Stimulated activated naive CD8-positive, alpha-beta T cell treated with anti-CD3 and anti-CD28 coated beads, Interleukin-15, Interleukin-2, amounts not matched to agents 100 U/mL and 50 U/mL, for 24 hours (primary cell): Measurements from ENCODE around the gene CT45A1.
A peak's percentile ranks its signal among the peaks of the same experiment; 100 is the strongest.
"Not testable (repeated sequence)": the region's sequence is repeated elsewhere in the genome, so short reads cannot be mapped to it uniquely, and the experiment has no call there.

Experiments used
- ATAC-seq: fragments of 150-1000 bp; cut with Tn5 transposase; one replicate; pipeline ENCODE4 v1.10.0; 2021
- DNase-seq: peaks from one replicate; pipeline ENCODE4 v3.0.0; 2021

Gene CT45A1, protein sequence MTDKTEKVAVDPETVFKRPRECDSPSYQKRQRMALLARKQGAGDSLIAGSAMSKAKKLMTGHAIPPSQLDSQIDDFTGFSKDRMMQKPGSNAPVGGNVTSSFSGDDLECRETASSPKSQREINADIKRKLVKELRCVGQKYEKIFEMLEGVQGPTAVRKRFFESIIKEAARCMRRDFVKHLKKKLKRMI

DNA sequence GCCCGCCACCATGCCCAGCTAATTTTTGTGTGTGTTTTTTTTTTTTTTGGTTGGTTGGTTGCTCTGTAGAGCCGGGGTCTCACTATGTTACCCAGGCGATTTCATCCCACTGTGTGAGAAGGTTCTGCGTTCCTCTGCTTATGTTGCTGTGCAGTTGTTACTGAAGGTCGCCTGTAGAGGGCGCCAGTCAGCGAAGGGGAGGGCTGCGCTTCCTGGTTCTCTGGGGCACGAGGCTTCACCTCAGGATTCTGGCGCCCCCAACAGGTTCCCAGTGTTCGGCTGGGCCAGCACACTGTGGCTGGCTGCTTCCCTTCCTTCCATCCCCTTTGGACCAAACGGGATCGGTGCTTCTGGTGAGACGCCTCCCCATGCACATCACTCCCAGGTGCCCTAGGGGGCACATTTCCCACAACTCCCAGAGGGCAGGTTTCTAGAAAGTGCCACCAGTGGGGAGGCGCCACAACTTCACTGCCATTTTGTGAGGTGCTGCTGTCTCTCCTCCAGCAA lies at the start of gene CT45A1:
CT45A1 (plus strand) TSS at position 457 of the 507 bp plus-strand sequence. CDS start 5,302 bp downstream, outside the sequence.
- ATAC-seq = not testable (repeated sequence)

GRCh38 chrX:135672979-135673378 lies 40.5 kb upstream of the CT45A1 start:
- ATAC-seq, DNase-seq: not testable (repeated sequence)

More for the DNA sequence above, at the start of gene CT45A1:
- DNase-seq = peak; percentile 32

DNA sequence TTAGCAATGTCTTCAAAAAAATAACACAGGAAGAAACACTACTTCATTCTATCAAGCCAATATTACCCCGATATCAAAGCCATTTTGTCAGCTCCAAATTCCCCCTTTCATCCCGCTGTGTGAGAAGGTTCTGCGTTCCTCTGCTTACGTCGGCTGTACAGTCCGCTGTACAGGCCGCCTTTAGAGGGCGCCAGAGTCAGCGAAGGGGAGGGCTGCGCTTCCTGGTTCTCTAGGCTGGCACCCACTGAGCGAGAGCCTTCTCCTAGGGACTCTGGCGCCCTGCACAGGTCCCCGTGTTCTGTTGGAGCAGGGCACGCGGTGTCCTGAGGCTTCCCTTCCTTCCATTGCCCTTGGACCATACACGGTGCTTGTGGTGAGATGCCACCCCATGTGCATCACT lies 25.3 kb upstream of the CT45A1 start:
- peak; percentile 5 for DNase-seq
- ATAC-seq = no peak

DNA sequence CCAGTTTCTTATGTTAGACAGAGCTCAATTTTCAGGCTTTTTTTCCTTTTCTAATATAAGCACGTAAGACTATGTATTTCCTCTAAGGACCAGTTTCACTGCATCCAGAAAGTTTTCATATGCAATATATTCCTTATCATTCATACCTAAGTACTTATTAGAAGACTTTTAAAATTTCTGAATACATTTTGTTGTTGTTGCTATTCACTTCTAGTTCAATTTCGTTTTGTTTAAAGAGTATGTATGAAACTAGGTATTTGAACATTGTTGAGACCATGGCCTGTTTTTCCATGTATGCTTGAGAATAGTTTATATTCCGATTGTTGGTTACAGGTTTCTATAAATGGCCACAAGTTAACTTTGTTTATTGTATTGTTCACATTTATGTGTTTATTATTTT lies 18.0 kb upstream of the CT45A1 start:
- ATAC-seq (no peak), DNase-seq (no peak)

GRCh38 chrX:135697601-135698000 lies 15.8 kb upstream of the CT45A1 start:
- ATAC-seq = no peak
- no peak for DNase-seq

- ATAC-seq = no peak
- DNase-seq = no peak
Measured at GRCh38 chrX:135698924-135699323, 14.5 kb upstream of the CT45A1 start.

GRCh38 chrX:135707880-135708279 lies 5.6 kb upstream of the CT45A1 start:
- no peak for ATAC-seq
- DNase-seq = peak; percentile 44

DNA sequence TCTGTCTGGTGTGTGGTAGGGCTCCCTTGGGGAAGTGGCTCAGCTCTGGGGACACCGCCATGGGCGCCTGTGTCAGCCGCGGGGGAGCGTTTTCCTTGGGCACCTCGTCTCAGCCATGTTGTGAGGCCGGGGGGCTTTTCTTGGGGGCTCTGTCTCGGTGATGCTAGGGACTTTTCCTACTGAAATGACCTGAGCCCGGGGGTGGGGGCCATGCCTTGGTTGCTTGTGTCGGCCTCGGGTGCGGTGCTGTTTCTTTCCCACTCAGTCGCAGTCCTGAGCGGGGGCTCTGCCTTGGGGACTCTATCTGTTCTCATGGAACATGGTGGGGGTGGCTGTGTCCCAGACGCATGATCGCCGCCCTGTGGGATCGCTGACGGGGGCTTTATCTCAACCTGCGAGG lies 356 bp downstream of the CT45A1 start:
- no peak for ATAC-seq
- DNase-seq = no peak

DNA sequence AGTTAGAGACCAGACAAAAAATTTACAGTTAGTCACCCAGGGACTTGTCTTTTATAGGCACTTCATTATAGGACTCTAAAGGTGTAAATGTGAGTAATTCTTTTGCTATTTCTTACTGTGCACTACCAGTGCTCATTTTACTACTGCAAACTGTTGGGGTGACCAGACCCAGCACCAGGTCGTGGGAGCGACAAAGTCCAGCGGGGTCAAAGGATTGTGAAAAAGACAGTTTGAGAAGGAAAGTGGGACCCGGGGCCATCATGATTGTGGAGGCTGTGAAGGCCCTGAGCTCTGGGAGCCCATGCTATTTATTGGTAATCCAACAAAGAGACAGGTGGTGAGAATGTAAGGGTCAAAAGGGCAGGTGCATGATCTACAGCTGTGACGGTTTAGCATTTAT lies 21.2 kb downstream of the CT45A1 start:
- ATAC-seq, DNase-seq: not testable (repeated sequence)

DNA sequence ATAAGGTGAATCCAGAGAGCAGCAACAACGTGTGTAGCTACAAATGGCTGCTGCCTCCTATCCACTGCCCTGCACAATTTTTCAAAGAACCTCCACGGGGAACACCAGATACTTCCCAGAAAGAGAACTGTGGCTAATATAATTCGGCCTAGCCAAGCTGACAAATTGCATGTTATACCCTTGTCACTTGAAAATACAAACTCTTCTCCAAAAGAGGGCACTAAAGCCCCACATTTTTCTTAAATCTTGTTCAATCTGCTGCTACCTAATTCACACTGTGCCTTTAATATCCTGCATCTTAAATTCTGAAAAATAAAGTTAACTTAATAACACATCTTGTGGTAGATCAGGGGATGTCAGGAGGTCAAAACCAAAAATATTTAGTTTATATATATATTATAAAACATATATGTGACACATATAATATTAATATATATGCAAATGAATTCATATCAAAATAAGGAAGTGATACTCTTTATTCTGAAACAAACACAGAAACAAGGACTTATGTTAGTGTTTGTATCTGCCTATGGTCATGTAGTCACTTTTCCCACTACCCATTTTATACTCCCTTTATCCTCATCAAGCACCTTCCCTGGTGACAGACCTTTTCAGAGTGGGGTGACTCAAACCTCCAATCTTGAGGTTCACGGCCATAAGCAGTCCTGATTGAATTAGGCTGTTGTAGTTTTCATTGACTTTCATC lies 24.1 kb downstream of the CT45A1 start:
- no peak for DNase-seq
- no peak for ATAC-seq

DNA sequence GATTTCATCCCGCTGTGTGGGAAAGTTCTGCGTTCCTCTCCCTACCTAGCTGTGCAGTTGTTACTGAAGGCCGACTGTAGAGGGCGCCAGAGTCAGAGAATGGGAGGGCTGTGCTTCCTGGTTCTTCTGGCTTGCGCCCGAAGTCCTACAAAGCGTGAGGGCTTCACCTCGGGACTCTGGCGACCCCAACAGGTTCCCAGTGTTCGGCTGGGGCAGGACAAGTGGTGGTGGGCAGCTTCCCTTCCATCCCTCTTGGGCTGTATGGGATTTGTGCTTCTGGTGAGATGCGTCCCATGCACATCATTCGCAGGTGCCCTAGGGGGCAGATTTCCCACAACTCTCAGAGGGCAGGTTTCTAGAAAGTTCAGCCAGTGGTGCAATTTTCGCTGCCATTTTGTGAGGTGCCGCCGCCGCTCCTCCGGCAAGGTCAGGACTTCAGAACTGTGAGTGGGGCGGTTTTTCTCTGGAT lies 27.3 kb downstream of the CT45A1 start:
- DNase-seq (peak; percentile 60), ATAC-seq (peak; percentile 52)

- ATAC-seq (no peak), DNase-seq (no peak)
Measured at GRCh38 chrX:135741192-135741715, 27.8 kb downstream of the CT45A1 start.

DNA sequence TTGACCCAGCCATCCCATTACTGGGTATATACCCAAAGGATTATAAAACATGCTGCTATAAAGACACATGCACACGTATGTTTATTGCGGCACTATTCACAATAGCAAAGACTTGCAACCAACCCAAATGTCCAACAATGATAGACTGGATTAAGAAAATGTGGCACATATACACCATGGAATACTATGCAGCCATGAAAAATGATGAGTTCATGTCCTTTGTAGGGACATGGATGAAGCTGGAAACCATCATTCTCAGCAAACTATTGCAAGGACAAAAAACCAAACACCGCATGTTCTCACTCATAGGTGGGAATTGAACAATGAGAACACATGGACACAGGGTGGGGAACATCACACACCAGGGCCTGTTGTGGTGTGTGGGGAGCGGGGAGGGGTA lies 31.3 kb downstream of the CT45A1 start:
- DNase-seq, ATAC-seq: not testable (repeated sequence)

DNA sequence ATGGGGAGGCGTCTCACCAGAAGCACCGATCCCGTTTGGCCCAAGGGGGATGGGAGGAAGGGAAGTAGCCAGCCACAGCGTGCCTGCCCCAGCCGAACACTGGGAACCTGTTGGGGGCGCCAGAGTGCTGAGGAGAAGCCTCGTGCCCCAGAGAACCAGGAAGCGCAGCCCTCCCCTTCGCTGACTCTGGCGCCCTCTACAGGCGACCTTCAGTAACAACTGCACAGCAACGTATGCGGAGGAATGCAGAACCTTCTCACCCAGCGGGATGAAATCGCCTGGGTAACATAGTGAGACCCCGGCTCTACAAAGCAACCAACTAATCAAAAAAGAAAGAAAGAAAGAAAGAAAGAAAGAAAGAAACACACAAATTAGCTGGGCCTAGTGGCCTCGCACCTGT lies 54.7 kb downstream of the CT45A1 start, which contains the start of gene CT45A3:
CT45A3 (minus strand) TSS at position 101 of the 400 bp plus-strand sequence. CDS start 3,747 bp downstream, outside the sequence.
- not testable (repeated sequence) for DNase-seq, ATAC-seq
